ENCODE measurements around the gene LTB.

DNA sequence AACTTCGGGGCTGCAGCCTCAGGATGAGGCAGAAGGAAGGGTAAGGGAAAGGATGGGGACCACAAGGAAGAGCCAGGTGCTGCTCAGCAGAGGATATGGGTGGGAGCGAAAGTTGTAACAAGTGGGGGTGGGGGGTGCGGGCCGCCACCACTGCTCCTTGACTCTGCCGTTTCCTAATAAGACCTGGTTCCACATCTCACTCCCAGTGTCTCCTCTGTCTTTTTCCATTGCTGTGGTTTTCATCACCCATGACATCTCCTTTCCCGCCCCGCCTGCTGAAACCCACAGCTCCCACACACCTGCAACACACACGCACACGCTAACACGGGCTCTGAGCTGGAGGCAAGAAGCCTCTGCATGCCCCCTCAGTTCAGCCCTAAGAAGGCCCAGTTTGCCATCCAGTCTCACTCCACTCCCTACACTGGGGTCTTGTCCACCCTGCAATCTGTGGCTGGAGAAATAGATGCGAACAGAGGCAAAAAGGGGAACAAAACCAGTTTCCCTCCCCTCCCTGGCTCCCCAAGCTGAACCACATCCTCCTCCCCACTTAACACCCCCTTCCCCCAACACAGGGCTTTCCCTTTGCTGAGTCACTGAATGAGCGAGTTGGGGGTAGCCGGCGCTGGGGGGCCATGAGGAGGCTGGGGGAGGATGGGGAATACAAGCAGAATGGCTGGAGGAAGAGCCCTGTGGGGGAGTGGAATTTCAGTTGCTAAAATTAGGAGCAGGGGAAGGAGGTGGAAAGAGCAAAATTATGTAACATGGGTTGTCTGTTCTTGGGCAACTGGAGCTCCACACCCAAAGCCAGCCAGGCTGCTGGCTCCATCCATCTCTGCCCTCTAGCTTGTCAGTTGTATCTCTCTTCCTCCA lies 23.4 kb downstream of the LTB start:
- TF ChIP-seq YY1 (IDR thresholded peaks at IDR 0.05; ENCODE audit: insufficient read depth, insufficient read length) (no peak), ZNF274 (IDR thresholded peaks at IDR 0.05; ENCODE audit: low read depth, low read length) (no peak), SUZ12 (IDR thresholded peaks at IDR 0.05; ENCODE audit: extremely low read depth, insufficient read depth, insufficient read length) (no peak)
